NCI-H524 (cell line): ENCODE results near the gene GNAZ.
"Not testable (repeated sequence)": the region's sequence is repeated elsewhere in the genome, so short reads cannot be mapped to it uniquely, and the experiment has no call there.

Experiments
- DNase-seq, 2 experiments: peaks; one replicate each; lab custom pipeline; 2025; lab: John Stamatoyannopoulos, UW

GNAZ gene

DNA sequence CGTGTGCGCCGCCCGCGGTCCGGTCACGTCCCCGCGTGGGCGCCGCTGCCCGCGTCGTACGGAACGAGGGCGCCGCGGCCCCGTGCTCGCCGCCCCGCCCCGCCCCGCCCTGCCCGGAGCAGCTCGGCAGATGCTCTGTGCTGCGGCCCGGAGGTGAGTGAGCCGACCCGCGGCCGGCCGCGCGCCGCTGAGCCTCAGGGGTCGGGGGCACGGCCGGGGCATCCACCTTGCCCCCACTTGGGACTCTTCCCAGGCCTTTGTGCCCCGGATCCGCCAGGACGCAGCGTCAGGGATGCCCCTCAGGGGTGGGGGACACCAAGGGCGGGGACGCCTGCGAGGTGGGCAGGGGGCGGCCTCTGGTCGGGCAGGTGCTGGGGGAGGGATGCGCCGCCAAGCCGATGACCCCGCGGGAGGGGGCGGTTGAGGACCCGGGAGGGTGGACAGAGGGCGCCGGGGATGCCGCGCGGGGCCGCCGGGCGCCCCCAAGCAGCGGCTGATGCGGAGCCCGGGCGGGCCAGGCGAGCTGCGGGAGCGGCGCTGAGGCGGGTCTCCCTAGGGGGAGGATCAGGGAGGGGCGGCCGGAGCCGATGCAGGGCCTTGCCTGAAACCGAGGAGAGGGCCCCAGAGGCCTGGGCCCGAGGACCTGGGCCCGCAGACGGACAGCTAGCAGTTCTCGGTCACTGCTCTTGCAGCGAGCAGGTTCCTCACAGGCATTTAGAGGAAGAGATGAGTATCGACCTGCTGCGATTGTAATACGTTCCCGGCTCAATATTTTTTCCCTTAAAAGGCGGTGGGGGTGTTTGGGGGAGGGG is at the start of gene GNAZ:
Gene GNAZ (plus strand): TSS at position 102 of the 812 bp plus-strand sequence. CDS start 25,177 bp downstream, outside the sequence.
- peak in 1 of 2 experiments; percentile 44 for DNase-seq

DNA sequence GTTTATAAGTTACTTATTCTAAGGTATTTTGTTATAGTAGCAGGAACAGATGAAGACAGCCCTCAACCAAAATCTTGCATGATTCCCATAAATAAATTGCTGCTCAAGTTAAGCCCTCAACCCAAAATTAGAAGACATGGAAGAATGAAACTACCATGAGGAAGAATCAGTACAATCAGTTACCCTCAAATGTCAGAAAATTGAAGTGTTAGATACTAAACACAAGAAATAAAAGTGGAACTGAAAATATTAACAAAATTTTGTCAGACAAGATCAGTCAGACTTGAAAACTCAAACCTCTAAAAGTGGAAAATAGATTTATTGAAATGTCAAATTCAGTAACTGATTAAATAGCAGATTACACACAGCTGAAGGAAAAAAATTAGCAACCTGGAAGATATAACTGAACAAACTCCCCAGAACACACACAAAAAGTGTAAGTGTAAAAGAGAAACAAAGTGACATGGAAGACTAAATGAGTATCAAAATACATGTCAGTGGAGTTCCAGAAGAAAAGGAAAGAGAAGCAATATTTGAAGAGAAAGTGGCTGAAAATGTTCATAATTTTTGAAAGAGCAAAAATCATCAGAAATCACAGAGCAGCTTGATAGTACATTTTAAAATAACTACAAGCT is 49.5 kb upstream of the GNAZ start:
- DNase-seq: no peak

DNA sequence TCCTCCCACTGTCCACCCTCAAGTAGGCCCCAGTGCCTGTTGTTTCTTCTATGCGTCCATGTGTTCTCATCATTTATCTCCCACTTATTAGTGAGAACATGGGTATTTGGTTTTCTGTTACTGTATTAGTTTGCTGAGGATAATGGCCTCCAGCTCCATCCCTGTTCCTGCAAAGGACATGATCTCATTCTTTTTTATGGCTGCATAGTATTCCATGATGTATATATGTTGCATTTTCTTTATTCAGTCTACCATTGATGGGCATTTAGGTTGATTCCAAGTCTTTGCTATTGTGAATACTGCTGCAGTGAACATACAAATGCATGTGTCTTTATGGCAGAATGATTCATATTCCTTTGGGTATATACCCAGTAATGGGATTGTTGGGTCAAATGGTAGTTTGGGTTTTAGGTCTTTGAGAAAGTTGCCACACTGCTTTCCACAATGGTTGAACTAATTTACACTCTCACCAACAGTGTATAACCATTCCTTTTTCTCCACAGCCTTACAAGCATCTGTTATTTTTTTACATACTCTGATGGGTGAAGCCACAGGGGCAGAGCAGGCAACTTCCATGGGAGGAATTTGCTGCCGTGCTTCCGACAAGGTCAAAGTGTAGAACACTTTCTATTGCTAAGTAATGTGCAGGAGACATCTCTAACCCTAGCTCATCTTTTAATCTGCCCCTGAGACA is 48.5 kb upstream of the GNAZ start:
- not testable (repeated sequence) for DNase-seq

DNA sequence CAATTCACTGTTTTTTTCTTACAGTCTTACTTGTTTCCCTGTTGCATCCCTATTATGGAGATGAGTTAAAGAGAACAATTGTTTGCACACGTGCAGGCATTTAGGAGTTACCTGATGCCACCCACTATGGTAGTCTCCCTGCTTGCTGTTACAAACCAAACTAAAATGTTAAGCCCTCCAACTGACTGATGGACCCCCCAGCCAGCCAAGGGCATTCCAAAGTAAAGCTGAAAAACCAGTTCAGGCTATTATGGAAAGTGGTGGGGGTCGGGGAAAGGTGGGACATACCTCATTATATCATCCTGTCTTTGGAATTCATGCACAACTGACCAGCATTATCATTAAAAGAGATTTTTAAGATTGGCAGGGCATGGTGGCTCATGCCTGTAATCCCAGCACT is 47.0 kb upstream of the GNAZ start:
- DNase-seq: no peak

DNA sequence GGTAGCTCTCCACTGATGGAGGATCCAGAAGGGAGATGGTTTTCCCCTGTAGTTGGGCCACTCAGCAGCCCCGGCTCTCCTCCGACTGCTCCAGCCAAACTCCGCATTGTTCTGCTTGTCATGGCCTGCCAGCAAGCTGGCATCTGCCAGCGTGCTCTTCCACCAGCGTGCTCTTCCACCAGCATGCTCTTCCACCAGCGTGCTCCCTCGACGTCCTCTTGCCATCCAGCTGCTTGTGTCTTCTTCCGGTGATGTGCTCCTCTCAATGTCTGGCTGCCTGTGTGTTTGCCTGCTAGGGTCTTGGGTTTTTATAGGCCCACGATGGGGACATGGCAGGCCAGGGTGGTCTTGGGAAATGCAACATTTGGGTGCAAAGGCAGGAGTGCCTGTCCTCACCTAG is 43.5 kb upstream of the GNAZ start:
- DNase-seq: no peak

DNA sequence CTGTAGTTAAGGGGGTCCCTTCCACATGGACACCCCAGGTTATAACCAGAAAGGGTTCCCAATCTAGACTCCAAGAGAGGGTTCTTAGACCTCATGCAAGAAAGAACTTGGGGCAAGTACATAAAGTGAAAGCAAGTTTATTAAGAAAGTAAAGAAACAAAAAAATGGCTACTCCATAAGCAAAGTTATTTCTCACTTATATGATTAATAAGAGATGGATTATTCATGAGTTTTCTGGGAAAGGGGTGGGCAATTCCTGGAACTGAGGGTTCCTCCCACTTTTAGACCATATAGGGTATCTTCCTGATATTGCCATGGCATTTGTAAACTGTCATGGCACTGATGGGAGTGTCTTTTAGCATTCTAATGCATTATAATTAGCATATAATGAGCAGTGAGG is 42.5 kb upstream of the GNAZ start:
- not testable (repeated sequence) for DNase-seq

DNA sequence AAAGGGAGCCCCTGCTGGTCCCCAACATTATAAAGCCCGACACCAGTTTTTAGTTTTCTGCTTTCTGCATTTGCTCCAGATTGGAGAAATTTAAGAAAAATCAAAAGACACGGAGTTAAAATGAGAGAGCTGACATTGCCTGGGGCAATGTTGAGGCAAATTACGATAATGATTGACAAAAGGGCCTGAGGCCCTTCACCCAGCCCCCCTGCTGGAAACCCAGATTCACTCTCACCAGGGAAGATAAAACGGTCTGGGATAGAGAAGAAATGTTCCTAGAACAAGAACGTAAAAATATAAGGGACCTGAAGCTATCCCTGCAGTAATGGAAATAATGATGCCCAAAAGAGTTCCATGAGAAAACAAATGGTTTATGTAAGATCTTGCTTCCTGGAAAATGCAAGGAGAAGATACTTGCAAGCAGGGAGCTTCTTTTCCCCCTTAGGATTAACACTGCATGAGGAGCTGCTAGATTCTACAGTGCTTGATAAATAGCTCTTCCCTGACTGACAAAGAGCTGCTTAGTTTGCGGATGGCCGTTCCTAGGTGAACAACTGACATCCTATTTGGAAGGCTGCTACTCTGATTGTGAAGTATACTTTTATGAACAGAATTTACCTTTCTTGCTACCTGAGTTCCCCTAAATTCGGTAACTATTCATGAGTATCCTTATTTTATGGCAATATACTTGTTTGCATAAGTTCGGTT is 40.6 kb upstream of the GNAZ start:
- DNase-seq: no peak

DNA sequence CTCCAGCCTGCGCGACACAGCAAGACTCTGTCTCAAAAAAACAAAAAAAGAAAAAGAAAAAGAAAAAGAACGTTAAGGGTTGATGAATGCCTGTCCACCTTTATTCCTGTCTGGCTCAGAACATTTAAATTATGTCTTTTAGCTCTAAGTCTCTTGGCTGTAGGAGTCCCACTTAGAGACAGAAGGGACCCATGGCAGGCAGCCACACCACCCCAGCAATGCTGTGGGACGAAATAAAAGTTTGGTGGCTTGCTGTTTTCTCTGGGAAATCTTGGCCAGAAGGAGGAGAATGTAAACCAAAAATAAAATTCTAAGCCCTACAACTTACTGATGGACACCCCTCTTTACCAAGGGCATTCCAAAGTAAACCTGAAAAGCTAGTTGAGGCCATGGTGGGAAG is 38.9 kb upstream of the GNAZ start:
- DNase-seq: no peak

DNA sequence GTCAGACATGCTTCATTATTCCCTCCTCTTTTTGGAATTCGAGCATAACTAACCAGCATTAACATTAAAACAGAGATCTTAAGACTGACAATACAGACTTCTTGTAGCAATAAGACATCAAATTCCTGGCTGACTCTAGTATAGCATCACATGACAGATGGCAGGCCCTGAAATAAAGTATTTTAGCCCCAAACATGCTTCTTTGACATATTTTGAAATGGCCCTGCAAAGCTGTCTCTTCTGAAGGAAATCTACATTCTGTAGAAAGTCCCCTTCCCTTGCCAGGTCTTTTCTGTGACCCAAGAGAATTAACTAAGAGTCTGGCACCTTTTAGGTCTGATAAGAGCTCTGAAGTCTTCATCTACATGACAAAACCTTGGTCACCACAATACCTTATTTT is 38.5 kb upstream of the GNAZ start:
- DNase-seq: no peak

DNA sequence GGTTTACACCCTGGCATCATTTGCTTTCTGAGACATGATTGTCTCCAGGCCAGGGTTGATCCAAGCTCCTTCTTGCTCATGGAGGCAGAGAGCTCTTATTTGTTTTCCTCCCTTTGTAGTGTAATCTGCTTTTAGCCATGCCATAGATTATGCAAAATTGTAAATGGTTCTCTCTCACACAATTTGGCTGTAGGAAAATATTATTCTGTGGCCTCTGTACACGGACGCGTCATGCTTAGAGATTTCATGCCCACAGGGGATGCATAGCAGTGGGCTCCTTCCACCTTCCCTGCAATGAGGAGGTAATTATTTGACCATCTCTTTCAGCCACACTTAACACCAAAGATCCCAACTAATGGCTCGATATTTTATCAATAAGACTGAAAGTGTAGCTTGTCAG is 37.7 kb upstream of the GNAZ start:
- DNase-seq: no peak

DNA sequence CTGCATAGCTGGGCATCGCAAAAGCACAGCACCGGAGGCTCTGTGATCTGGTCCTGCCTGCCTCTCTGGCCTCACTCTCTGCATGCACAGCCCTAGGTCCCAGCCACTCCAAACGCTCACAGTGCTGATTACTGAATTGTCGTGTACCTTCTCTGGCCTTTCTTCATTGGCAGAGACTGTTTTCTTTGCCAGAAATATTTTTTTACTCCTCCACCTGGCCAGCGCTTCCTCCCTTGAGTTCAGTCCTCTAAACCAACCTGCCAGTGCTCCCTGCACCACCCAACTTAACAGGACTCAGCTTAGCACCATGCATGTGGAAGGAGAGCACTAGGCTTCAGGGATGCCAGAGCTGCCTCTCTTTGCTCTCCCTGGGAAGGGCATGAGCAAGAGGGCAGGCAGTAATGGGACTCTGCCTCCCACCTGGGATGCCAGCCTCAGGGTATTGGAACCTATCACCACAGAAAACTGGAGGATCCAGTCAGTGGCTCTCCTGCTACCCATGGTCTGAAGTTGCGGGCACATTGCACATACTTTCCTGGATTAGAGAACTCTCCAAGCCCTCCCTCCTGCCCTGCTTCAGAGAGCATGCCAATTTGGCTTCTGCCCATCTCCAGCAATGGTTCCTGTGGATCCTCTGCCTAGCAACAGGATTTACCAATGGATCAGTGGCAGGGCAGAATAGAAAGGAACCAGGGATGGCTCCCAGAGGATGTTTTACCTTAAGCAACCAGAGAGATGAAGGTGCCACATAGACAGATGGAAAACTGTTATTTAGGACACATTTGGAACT is 37.0 kb upstream of the GNAZ start:
- no peak for DNase-seq

DNA sequence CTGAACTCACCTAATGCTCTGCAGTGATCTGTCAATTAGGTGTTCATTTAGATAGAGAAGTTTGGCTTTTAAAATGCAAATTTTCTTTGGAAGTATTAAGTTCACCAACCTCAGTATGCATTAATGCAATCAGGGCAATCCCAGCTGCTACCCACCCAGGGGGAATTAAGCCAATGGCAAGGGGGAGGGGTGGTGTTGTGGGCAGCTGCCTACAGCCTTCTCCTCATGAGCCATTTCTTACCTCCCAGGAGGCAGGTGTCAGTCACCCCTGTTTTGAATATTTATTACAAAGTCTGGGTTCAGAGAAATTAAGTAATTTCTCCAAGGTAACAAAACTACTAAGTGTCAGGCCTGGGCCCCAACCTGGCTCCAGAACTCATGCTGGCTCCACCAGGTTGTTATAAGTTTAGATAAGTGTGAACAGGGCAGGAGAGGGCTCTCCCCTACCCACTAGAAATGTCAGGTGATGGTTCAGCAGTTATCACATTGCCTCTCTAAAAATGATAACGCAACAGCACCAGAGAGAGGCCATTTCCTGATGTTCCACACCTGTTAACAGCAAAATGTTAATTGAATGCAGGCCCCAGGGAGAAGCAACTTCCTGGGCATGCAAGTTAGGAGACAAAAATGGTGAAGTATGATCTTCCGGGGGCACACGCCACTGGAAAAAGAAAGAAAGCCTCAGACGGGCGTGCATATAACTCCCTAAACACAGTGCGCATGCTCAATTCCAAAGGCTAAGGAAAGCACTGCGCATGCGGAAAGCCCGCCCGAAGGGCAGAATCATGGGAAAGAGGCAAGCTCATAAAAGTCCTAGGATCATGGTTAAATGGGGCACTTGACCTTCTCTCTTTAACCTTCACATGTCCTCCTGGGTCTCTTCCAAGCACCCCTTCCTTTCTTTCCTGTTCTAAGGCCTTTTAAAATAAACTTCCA is 35.4 kb upstream of the GNAZ start:
- DNase-seq: peak; percentile 19 to 58

DNA sequence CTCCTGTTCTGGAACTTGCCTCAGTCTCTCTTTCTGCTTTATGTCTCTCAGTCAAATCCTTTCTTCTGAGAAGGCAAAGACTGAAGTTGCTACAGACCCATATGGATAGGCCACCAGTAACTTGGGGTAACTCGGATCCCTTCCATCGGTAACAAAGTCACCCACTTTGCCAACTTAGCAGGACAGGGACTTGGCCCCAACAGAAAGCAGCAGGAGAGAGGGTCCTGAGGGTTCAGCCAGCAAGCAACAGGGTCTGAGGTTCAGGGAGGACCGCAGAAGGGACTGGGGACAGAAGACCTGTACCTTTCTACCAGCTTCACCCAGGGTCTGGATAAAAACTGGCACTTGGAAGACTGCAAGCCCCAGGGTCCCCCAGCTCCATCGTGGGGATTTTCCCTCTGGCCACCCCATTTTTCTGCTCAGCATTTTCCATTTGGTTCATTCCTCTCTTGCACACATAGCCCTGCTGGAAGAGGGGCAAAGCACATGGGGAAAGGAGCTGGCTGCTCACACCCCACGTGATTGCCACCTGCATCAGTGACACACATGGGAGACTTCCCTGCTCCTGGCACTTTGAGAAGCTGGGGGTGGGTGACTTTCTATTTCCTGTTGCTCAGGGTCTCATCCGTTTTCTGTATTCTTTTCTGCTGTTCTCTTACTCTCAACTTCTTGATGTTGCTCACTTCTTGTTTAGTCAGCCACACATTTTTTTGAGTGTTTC is 34.6 kb upstream of the GNAZ start:
- no peak for DNase-seq

DNA sequence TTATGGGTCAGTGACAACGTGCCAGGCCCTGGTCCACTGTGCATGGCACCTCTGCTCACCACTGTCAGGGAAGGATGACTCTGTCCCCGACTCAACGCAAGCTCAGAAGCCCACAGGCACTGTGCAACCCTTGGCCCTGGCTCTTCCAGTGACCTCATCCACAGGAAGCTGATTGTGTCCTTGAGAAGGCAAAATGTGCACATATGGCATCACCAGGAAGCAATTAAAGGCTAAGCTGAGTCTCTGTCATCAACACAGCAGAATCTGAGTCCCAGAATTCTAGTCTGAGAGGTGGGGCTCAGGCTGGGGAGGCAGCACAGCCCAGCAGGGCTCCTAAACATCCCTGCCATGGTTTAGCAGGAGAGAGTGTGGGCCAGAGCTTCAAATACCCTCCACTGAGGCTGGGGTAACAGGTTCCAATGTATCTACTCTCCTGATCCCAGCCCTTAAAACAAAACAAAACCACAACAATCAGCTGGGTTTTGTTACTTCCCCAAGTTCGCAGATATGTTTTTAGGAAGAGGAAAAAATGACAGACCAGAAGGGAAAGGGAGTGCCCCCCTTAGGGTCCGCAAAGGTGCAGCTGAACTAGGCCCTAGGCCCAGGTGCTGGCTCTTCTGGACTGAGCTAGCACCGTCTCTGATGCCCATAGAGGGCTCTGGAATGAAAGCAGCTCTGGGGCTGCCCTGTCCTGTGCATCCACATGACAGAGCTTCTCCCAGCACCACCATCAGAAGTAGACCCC is 33.5 kb upstream of the GNAZ start:
- DNase-seq: peak; percentile 89 to 92

DNA sequence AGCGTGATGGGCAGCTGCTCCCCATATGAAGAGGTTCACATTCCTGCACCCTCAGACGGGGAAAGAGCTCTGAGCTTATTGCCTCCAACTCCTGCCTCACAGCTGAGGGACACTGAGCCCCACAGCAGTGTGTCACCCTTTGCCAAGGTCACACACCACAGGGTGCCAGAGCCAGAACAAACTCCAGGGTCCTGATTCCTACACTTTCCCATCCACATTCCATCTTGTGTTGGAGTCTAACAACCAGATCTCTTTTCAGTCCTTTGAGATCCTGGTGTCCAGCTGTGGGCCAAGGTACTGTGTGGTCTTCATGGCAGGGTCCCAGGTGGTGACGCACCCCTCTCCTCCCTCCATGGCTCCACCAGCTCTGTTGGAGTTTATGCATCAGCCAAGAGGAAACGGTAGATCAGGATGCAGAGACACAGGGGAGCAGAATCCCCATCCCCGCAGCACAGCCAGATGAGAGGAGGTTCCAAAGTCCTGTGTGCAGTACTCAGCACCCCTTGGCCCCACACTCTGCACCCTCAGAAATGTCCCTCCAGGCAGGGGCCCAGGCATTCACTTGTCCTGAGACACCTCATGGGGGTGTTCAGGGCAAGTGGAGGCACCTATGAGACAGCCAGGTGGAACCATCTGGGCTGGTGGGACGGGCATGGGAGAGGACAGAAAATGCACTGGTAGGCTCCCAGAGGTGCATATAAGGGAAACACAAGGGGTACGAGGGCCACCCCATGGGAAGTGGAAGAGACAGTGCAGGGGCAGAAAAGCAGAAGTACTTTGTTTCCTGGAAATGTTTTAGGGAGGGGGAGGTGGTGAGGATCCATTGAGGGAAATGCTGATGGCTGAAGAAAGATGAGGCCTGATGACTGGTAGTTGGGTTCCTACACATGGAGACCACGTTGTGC is 32.6 kb upstream of the GNAZ start:
- no peak for DNase-seq

DNA sequence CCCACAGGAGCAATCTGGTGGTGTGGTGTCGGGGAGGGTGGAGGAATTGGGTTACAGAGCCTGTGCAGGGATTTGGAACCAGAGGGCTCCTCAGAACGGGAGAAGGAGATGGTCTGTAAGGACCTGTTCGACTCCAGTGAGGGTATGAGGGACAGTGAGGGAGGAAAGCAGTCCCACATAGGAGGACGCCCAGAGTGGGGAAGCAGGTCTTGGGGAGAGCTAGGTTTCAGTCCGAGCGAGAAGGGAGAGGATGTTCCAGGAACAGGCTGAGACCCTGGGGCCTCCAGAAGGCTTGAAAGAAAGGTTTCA is 32.0 kb upstream of the GNAZ start:
- no peak for DNase-seq

DNA sequence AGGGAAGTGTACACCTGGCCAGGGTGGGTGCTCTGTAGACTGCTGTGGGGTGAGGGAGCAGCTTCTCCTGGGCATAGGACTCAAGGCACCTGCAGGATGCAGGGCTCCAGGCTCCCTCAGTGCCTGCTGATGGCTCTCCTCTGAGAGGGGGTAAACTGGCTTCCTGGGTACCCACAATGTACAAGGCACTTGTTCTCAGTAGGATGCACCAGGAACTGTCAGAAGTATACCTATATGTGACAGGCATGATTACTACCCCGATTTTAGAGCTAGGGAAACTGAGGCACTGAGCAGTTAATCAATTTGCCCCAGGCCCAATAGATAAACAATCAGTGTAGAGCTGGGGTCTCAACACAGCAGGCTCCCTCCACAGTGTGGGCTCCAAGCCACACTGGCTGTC is 31.4 kb upstream of the GNAZ start:
- DNase-seq: no peak

DNA sequence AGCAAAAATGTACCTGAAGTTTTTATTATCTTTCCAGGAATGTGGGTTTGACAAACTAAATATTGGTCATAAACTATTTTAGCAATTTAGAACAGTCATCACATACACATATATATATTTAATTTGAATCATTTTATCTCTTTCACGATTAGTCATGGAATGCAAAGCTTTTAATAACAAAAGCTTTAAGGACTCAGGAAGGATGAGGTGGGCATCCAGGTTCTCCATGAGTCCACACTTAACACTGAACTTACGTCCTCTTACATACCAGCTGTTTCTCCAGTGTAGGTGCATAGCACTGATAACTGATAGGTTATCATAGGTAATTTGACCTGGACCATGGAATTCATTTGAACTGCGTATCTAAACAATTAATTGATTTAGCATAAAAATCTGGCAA is 28.1 kb upstream of the GNAZ start:
- DNase-seq: no peak
